HG02938 (cell line): ENCODE measurements around the gene THOP1.
A peak's percentile ranks its signal among the peaks of the same experiment; 100 is the strongest.
"Not testable (repeated sequence)": the region's sequence is repeated elsewhere in the genome, so short reads cannot be mapped to it uniquely, and the experiment has no call there.

Source experiments
- ATAC-seq: cut with Tn5 transposase; IDR thresholded peaks from one replicate; pipeline ENCODE4 v1.9.1; 2021; ENCODE audit warnings: mild to moderate bottlenecking, moderate library complexity; ENCODE audit not compliant: unreplicated experiment

THOP1 gene

DNA sequence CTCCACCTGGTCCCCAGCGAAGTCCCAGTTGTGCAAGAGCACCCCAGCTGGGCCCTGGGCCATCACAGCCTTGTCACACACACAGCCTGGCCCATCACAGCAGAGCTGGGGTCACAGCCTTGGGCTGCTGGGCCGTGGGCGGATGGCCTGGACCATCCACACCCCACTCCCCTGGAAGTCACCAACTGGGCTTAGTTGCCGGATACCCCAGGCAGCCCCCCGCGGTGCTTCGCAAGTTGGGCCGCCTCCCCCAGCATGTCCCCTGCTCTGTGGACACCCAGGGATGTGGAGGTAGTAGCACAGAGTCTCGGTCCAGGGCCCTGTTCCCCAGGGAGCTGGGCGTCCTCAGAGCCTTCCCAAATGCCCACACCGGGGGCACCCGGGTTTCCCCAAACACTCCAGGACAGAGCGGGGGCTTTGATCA, 29.9 kb downstream of the THOP1 start:
- ATAC-seq = no peak

DNA sequence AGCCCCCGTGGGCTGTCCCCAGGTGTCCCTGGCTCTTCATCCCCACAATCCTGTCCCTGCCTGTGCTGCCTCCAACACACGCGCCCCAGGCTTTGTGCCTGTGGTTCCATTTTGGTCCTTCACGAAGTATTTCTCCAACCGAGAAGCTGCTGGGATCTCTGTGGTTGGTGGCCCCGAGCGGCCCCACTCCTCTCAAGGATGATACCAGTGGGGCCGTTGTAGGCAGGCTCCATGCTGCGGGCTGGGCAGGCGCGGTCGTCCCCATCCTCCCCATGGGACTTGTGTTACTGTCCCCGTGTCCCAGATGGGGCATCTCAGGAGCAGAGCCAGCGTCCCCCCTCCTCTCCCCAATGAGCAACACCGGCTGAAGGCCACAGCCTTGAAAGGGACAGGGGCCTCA, 30.6 kb downstream of the THOP1 start:
- no peak for ATAC-seq

DNA sequence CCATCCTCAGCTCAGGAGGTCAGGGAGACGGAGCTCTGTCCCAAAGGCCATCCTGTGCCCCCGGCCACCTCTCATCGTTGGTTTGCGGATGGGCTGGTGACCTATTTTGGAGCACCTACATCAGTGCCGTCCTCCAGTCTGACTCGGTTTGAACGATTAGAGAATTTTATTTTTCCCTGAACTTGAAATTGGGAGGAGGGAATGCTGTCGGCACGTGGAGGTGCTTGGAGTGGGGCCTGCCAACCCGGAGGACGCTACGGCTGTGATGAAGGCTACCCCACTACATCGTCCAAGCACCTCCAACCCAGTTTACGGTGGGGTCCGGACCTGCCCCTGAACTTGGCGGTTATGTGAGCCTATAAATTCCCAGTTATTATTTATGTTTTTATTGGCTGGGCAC, 31.3 kb downstream of the THOP1 start:
- ATAC-seq = no peak

DNA sequence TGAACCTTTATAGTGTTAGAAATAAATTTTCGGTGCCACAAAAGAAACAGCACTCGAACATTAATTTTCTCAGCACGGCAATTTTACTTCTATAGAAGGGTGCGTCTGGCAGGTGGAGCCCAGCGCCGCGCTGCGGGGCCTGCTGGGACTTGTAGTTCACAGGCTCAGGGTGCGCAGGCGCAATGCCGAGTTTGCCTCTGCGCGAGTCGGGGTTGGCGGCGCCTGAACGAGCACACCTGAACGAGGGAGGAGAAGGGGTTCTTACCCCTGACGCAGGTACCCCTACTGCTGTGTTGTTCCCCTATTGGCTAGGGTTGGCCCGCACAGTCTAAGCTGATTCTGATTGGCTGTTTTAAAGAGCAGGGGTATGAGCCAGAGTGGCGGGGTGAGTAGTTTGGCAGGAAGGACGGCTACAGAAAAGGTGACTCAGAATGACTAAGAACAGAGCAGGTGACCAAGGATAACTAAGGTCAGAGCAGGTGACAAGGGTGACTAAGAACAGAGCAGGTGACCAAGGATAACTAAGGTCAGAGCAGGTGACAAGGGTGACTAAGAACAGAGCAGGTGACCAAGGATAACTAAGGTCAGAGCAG, 32.0 kb downstream of the THOP1 start:
- not testable (repeated sequence) for ATAC-seq

DNA sequence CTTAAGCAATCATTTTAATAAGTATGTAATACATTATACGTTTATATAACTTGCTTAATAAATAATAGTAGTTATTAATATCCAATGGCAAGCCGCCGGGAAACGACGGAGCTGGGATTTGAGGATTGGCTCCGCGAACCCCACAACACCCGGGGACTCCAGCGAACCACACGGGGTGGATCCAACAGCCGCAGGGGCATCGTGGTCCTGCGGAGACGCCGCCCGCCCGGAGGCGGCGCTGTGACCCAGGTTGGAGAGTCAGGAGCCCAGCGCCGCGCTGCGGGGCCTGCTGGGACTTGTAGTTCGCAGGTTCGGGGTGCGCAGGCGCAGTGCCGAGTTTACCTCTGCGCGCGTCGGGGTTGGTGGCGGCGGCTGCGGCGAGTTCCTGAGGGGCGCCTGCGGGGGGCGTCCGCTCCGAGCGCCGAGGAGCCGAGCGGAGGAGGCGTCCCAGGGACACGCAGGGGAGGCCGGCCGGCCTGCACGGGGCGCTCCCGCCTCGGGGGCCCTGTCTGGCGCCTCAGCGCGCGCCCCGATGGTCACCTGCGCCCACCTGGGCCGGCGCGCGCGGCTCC, 34.3 kb downstream of the THOP1 start, which contains the start of gene ZNF554:
Gene ZNF554, plus strand, starts transcription at position 329 of the 572 bp plus-strand sequence. Its CDS starts 204 bp downstream, at position 533.
- ATAC-seq = peak; percentile 84

DNA sequence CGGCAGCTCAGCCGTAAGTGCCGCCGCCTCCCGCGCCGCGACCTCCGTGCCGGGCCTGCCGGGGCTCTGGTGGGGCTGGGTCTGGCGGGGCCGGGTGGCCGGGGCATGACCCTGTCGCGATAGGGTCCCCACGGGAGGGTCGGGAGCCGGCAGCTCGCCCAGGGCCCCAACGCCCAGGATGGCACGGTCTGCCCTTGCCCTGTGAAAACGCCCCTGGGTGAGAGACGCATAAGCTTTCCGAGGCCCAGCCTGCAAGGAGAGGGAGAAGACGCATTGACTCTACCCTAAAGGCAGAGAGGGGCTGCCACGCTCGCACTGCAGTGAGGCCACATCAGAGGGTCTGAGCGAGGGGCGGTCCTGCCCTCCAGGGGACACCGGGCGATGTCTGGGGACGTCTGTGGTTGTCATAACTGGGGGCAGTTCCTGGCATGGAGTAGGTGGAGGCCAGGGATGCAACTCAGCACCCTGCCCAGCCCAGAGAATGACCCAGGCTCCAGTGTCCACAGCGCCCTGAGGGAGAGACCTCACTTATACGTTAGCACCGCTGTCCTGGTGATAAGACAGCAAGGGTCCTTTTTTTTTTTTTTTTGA, 34.9 kb downstream of the THOP1 start:
- ATAC-seq = peak; percentile 23

DNA sequence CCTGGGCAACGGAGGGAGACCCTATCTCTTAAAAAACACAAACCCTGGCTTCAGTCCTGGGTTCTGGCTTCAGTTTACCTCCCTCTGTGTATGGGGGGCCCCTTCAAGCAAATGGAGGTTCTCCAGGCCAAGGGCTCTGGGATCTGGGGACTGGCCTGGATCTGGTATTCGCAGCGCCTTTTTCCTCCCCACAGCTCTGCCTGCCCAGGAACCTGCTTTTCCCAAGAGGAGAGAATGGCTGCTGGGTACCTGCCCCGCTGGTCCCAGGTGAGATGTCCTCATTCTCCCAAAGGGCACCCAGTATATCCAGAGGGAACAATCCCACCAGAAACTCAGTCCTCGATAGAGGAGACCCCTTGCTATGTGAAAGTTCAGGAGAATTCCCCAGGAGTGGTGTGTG, 37.5 kb downstream of the THOP1 start:
- no peak for ATAC-seq

DNA sequence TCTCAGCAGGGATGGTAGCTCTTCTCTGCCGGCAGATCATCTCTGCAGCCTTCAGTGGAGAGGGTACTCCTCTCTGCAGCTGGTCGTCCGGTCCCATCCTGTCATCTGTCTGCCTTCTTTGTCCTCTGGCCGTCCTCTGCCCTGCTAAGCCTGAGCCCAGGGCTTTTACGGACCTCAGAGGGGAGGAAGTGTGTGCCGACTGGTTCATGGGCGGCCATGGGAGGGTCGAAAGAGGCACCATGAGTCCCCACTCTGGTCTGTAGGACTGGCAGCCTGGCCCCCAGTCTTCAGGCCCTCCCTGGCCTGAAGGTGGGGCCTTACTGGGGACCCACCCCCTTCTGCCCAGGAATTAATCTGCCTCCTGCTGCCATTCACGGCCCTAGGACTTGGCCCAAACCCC, 38.3 kb downstream of the THOP1 start:
- no peak for ATAC-seq

DNA sequence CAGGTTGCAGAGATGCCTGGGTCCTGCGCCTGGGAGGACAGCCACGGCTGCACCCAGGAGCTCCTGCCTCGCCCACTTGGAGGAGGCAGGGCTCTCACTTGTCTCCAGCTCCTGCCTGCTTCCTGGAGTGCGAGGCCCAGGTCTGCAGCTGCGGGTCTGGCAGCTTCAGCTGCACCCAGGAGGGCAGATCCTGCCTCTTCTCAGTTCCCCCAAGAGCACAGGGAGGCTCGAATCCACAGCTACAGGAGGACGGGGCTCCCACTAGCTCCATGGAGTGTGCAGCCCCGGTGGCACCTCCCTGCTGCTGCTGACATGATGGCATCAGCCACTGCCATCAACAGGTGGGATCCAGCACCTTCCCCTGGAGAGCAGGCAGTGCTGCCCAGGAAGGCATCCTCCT, 38.8 kb downstream of the THOP1 start:
- ATAC-seq = no peak

DNA sequence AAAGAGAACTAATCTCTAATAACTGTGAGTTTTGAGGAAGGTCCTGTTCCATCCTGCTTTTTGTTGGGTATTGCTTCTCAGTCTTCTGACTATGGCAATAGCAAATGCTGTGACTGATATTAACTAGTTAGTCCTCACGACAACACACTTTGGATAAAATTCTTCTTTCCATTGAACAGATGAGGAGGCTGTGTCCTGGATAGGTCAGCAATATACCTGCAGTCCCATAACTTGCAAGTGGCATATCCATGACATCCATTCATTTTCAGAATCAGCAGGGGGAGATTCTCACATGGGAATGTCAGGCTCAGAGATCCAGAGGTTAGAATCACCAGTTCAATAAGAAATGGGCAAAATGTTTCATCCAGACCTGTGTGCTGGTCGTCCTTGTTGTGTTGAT, 41.7 kb downstream of the THOP1 start:
- ATAC-seq = no peak

DNA sequence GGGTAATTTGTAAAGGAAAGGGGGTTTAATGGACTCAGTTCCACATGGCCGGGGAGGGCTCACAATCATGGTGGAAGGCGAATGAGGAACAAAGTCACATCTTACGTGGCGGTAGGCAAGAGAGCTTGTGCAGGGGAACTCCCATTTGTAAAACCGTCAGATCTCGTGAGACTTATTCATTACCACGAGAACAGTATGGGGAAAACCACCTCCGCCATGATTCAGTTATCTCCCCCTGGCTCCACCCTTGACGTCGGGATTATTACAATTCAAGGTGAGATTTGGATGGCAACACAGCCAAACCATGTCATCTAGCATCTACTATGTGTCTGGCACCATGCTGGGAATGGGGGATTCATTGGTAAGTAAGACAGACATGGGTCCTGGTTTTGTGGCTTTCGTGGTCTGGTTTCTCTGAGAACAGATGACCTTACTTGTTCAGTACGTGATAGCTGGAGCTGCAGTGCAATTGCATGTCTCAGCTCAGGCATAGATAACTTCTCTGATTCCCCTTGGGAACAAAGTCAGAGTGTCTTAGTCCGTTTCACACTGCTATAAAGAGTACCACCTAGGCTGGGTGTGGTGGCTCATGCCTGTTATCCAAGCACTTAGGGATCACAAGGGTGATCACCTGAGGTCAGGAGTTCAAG, 42.7 kb downstream of the THOP1 start:
- no peak for ATAC-seq

DNA sequence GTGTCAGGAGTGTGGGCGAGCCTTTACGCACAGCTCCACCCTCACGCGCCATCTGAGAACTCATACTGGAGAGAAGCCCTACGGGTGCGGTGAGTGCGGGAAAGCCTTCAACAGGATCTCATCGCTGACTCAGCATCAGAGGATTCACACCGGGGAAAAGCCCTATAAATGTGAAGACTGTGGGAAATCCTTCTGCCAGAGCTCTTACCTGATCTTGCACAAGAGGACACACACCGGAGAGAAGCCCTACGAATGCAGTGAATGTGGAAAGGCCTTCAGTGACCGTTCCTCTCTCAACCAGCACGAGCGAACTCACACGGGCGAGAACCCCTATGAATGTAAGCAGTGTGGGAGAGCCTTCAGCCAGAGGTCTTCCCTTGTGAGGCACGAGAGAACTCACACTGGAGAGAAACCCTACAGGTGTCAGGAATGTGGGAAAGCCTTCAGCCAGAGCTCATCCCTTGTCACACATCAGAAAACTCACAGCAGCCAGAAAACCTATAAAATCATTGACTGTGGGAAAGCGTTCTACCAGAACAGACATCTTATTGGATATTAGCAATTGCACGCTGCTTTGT, 49.1 kb downstream of the THOP1 start:
- ATAC-seq = no peak

DNA sequence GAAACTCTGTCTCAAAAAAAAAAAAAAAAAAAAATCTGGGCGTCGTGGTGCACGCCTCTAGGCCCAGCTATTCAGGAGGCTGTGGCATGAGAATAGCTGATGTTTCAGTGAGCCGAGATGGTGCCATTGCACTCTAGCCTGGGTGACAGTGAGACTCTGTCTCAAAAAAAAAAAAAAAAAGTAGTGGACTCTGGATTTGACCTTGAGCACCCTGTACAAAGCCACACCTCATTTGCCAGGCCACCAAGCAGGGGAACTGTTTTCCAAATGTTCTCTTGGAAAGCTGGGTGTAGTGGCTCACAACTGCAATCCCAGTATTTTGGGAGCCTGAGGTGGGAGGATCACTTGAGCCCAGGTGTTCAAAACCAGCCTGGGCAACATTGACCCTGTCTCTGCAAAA, 52.1 kb downstream of the THOP1 start:
- ATAC-seq = no peak

DNA sequence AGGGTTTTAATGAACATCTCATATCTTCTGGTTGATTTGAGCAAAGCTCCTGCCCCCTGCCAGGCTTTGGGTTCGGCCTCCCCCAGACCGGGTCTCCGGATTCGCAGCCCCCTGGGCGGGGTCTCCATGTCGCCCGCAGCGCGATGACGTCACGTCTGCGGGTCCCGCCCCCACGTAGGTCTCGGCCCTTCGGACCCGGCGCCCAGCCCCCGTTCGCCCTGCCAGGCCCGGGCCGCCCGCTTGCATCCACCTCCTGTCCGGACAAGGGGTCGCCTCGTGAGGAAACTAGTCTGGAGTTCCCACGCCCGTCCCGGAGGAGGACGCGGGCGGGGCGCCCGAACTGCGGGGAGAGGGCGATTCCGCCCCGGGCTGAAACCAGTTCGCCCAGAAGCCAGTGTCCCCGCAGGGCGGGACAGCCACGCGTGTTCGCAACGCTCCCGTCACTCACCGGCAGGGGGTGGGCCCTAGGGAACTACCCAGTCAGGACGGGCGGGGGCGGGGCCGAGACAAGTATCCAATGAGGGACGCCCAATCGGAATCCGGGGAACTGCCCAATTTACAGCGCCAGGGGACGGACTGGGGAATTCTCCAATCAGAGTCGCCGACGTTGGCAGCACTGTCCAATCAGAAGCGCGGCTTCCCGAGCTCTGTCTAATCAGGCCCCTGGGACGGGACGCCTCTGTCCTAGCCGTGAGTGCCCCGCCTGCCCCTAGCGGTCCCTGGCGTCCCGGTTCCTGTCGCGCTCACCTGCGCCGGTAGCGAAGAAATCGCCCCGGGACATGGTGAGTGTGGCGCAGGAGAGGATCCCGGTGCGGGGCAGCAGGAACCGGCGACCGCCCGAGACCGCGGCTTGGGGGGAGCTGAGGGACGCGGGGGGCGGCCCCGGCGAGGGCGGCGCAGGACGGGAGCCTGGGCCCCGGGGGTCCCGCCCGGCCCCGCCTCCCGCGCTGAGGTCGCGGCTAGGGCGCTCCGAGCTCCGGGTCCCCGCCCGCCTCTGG, 55.8 kb downstream of the THOP1 start, which contains the start of gene ZNF555:
Gene ZNF555, plus strand, starts transcription at position 682 of the 998 bp plus-strand sequence. Its CDS starts 98 bp downstream, at position 780.
- peak; percentile 94 for ATAC-seq

DNA sequence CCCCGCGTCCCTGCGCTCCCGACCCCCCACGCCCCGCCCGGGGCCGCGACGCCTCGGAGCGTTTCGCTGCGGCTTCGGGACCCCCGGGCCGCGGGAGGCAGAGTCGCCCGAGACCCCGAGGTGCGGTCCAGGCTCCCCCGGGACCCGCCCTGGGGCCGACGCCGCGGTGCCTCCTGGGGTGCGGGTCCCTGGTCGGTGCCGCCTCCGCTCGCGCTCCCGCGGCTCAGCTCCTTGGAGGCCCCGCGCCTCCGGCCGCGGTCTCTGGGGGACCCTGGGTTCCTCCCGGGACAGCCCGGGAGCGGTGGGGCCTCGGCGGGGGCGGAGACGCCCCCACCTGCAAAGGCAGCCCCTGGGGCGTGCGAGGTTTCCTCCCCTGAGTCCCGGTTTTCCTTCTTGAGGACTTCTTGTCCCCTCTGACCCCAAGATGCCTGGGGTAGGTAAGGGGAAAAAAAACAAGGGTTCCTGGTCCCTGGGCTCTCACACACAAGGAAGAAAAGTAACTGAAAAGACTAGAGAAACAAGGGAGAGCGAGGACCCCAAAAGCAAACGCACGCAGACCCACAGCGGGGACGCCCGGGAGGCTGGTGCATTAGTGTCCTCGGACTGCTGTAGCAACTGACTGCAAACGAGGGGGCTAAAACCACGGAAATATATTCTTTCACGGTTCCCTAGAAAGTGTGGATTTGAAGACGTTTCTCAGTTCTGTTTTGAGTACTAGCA, 56.7 kb downstream of the THOP1 start:
- ATAC-seq = no peak

DNA sequence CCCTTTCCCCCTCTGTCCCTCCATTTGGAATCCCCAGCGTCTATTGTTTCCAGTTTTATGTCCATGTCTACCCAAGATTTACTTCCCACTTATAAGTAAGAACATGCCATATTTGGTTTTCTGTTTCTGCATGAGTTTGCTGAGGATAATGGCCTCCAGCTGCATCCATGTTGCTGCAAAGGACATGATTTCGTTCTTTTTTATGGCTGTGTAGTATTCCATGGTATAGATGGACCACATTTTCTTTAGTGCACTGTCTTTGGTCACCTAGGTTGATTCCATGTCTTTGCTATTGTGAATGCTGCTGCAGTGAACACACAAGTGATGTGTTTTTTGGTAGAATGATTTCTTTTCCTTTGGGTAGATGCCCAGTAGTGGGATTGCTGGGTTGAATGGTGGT, 59.8 kb downstream of the THOP1 start:
- ATAC-seq = no peak

DNA sequence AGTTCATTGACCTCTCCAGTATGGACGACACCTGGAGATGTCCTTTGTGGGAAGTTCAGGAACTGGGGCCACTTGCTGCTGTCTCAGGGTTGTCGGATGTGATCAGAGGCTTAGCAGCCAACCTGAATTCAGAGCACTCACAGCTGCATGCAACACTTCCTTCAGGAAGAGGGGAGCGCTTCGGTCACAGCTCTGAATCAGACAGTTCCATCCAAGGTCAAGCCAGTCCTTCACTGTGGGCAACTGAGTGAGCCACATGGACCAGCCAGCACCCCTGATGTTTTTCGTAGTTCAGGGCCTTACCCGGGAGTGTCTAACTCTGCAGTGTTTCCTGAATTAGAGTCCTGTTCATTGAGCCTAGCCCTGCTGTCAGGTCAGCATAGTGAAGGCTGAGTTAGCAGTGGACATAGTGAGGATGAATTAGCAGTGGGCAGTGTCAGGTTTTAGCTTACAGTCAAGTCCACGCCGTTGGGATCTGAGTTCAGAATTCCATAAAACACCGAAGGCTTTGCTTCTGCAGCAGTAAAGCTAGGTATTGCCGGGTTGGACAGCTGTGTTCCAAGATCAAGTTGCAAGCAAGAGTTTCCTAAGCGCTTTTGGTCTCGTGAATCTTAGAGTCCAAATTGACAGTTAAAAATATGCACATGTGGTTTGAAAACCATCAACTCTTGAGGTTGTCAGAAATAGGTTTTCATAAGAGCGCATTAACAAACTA, 61.0 kb downstream of the THOP1 start:
- no peak for ATAC-seq

DNA sequence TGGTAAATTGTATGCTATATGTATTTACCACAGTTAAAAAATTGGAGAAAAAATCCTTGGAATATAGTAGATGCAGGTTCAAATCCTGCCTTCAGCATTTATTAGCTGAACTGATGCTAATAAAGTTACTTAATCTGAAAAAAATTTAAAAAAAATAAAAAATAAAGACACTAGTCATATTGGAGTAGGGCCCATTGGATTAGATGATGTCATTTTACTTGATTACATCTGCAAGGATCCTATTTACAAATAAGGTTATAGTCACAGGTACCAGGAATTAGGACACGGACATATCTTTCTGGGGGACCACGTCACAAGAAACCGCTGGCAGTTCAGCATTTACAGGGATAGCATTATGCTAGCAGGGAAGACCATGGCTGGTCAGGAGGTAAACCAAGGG, 62.2 kb downstream of the THOP1 start:
- ATAC-seq = no peak

DNA sequence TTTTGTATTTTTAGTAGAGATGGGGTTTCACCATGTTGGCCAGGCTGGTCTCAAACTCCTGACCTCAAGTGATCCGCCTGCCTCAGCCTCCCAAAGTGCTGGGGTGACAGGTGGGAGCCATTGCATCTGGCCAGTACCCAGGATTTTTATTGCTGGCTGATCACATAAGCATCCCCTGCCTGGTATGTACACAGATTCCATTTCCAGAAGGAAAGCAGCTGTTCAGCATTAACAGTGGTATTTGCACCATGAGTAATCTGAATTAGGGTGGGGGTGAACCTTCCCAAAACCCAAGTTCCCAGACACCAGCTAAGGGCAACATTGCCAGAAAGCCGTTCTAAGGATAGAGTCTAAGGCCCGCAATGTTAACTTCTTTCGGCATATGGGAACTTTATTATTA, 63.3 kb downstream of the THOP1 start:
- no peak for ATAC-seq
